Measurements from ENCODE around the gene ZNF273. TPM values are rescaled to one million over a fixed set of nuclear protein-coding genes. Genes with fewer than 3 reads are reported as not detected.
A peak's percentile ranks its signal among the peaks of the same experiment; 100 is the strongest.

ZNF273 gene
- total and polyA plus RNA-seq, 10 donors, result 2.4 to 10.4 (median 6.1) TPM

DNA sequence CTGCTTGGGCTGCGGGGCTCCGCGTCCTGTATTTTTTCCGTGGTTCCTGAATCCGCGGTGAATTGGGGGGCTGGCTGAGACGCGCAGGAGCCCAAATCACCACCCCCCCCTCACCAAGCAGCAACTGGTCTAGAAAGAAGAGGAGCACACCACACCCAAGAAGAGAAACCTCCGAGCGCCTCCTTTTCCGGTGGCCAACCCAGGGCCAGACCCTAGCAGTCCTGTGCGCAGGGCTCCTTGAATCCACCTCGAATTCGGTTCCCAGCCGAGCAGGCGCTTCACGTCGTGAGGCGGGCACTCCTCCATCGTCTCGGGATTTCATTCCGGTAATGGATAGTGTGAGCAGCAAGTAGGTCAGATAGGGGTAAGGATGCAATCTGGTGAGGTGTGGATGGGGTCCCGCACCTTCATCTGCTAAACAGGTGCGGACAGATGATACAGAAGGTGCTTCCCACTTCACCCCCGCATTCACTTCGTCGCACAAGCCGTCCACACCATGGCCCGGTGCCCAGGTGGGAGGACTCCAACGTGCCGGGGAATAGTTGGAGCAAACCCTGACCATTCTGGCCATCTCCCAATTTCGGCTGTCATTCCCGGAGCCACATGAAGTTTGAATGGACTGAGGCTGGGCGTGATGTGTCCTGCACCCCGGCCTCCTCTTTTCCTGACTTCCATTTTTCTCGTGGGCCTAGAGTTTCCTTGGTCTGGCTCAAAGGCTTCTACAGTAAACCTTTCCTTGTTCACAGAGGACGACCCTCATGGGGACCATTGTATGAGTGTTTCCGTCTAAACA is 19.8 kb upstream of the ZNF273 start:
- Histone ChIP-seq H3K4me3 (peak overlapping the region in 7 of 8 donors; percentile 10 to 55 (median 23)), H3K36me3 (no peaks in the 10 kb centered on the region), H3K27ac (no peak overlapping the region), H3K4me1 (peaks cover 0 to 18% (median 6%) of the 10 kb centered on the region in 6 donors), H3K9me3 (peaks cover 0 to 55% (median 4%) of the 10 kb centered on the region in 8 donors), H3K27me3 (replicated peaks in 1 of 7) (peaks cover 0 to 65% (median 15%) of the 10 kb centered on the region in 7 donors)
- intact Hi-C loops (cut with DNase I; ENCODE audit: low total_unique reads), result no loop called here
- no peak for DNase-seq
- 59 to 67% (median 64%) methylated on average over 37 to 38 of the region's 38 CpGs for WGBS, 5 donors
- no peak for TF ChIP-seq POLR2A (IDR thresholded peaks at IDR 0.05)
- TF ChIP-seq POLR2AphosphoS5 (IDR thresholded peaks at IDR 0.05), result no peak
- TF ChIP-seq, protein P1, sequence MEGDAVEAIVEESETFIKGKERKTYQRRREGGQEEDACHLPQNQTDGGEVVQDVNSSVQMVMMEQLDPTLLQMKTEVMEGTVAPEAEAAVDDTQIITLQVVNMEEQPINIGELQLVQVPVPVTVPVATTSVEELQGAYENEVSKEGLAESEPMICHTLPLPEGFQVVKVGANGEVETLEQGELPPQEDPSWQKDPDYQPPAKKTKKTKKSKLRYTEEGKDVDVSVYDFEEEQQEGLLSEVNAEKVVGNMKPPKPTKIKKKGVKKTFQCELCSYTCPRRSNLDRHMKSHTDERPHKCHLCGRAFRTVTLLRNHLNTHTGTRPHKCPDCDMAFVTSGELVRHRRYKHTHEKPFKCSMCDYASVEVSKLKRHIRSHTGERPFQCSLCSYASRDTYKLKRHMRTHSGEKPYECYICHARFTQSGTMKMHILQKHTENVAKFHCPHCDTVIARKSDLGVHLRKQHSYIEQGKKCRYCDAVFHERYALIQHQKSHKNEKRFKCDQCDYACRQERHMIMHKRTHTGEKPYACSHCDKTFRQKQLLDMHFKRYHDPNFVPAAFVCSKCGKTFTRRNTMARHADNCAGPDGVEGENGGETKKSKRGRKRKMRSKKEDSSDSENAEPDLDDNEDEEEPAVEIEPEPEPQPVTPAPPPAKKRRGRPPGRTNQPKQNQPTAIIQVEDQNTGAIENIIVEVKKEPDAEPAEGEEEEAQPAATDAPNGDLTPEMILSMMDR (IDR thresholded peaks at IDR 0.05 in 8 of 11, conservative IDR thresholded peaks at IDR 0.05 in 3 of 11), result no peak

DNA sequence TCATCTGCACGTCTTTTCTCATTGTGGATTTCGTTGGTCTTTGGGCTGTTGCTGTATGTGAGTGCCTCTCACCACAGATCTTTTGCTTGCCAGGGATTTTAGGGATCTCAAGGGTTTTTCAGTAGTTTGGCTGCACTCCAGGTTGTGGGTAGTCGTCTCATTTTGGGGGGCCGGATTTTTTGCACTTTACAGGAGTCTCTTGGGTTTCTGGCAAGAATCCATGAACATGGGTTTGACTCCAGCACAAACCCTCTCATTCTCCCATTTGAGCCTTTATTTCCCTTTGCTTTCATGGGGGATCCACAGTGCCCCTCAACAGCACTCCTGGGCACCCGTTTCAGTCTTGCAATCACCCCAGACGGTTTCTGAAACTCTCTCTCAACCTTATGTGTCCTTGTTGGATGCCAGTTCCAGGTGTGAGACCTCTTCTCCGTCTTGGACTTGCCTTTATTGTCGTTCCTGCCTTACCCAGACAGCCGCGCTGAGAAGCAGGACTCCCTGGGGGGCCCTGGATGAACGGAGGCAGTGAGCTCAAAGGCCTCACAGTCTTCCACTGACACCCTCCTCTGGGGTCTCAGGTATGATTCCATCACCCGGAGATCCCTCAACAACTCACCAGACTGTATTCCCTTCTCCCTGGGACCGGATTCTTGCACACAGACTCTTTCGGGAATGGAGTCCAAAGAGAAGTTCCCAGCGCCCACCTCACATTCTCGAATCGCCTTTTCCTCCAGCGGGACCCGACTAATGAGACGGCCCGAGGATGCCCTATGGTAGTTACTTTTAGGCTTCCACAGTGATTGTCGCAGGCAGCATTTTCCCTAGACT is 18.8 kb upstream of the ZNF273 start:
- H3K9me3 ChIP-seq, result peaks cover 0 to 47% (median 4%) of the 10 kb centered on the region in 8 donors
- WGBS, 5 donors, result 86 to 89% (median 87%) methylated on average over 22 of the region's 22 CpGs
- no peaks in the 10 kb centered on the region for H3K36me3 ChIP-seq
- H3K4me3 ChIP-seq, result no peak overlapping the region
- TF ChIP-seq POLR2AphosphoS5 (IDR thresholded peaks at IDR 0.05) (no peak), POLR2A (IDR thresholded peaks at IDR 0.05) (no peak)
- TF ChIP-seq, protein P1 (IDR thresholded peaks at IDR 0.05 in 8 of 11, conservative IDR thresholded peaks at IDR 0.05 in 3 of 11), result no peak
- H3K27me3 ChIP-seq (replicated peaks in 1 of 7), result peaks cover 0 to 75% (median 20%) of the 10 kb centered on the region in 7 donors
- H3K4me1 ChIP-seq, result peaks cover 9 to 28% (median 13%) of the 10 kb centered on the region in 6 donors
- no peak overlapping the region for H3K27ac ChIP-seq
- intact Hi-C loops (cut with DNase I; ENCODE audit: low total_unique reads), result no loop called here
- no peak for DNase-seq

DNA sequence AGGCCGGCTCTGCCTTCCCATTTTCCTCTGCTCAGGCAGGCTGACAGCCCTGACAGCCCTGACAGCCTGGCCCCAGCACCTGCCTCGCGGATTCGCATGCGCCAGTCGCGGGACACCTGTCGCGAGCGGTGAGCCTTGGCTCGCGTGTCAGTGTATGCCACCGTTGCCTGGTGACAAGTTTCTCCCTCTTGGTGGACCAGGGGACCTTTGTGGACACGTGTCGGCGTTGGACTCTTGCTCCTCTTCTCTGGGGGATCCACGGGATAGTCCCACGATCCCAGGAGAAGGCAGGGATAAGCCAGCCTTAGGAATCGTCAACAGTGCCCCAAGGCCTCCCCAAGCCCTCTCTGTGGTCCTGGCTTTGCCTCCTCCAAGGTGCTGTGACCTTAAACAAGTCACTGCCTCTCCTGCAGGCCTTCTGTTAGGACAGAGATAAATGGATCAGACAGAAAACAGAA is 18.1 kb upstream of the ZNF273 start:
- WGBS, 5 donors, result 84 to 91% (median 86%) methylated on average over 19 of the region's 19 CpGs

More for the DNA sequence above, 18.1 kb upstream of the ZNF273 start:
- H3K36me3 ChIP-seq, result no peaks in the 10 kb centered on the region
- no peak overlapping the region for H3K27ac ChIP-seq
- H3K4me1 ChIP-seq, result peaks cover 9 to 34% (median 18%) of the 10 kb centered on the region in 6 donors
- H3K9me3 ChIP-seq, result peaks cover 0 to 40% (median 2%) of the 10 kb centered on the region in 8 donors
- no peak for TF ChIP-seq POLR2AphosphoS5 (IDR thresholded peaks at IDR 0.05)
- TF ChIP-seq POLR2A (IDR thresholded peaks at IDR 0.05), result no peak
- TF ChIP-seq, protein P1 (IDR thresholded peaks at IDR 0.05 in 8 of 11, conservative IDR thresholded peaks at IDR 0.05 in 3 of 11), result no peak
- no peak for DNase-seq
- peaks cover 0 to 81% (median 26%) of the 10 kb centered on the region in 7 donors for H3K27me3 ChIP-seq (replicated peaks in 1 of 7)
- no peak overlapping the region for H3K4me3 ChIP-seq
- intact Hi-C loops (cut with DNase I; ENCODE audit: low total_unique reads), result no loop called here

Data from spleen (tissue), 11 donors.